Trophoblast cell (in vitro differentiated cells and primary cell): ENCODE data around the gene PREX1.
A peak's percentile ranks its signal among the peaks of the same experiment; 100 is the strongest.

Experiments
- DNase-seq, 2 donors: peaks; one replicate each; pipeline ENCODE4 v3.0.0-alpha.2; 2016
- H2AFZ ChIP-seq: 2 replicates; pipeline ENCODE4 v1.6.1; 2013; ENCODE audit warnings: low read length, moderate library complexity, mild to moderate bottlenecking; ENCODE audit not compliant: insufficient read depth, poor library complexity
- H2AK5ac ChIP-seq: 2 replicates; pipeline ENCODE4 v1.6.1; 2013; ENCODE audit warnings: mild to moderate bottlenecking, low read length
- H2BK120ac ChIP-seq: 2 replicates; pipeline ENCODE4 v1.6.1; 2013; ENCODE audit warnings: low read length, mild to moderate bottlenecking, moderate library complexity; ENCODE audit not compliant: insufficient read depth, poor library complexity
- H2BK12ac ChIP-seq: 2 replicates; pipeline ENCODE4 v1.6.1; 2013; ENCODE audit warnings: mild to moderate bottlenecking, low read length, moderate library complexity
- H2BK5ac ChIP-seq: 2 replicates; pipeline ENCODE4 v1.6.1; 2013; ENCODE audit warnings: low read length, low read depth, moderate library complexity, mild to moderate bottlenecking; ENCODE audit not compliant: poor library complexity
- H3K14ac ChIP-seq: 2 replicates; pipeline ENCODE4 v1.6.1; 2013; ENCODE audit warnings: mild to moderate bottlenecking, low read length
- H3K18ac ChIP-seq: 2 replicates; pipeline ENCODE4 v1.6.1; 2013; ENCODE audit warnings: mild to moderate bottlenecking, low read length
- H3K23ac ChIP-seq: 2 replicates; pipeline ENCODE4 v1.6.1; 2013; ENCODE audit warnings: low read length
- H3K27ac ChIP-seq: 2 replicates; pipeline ENCODE4 v1.5.1; 2013; ENCODE audit warnings: low read depth, mild to moderate bottlenecking, inconsistent platforms, low read length, moderate library complexity
- H3K27me3 ChIP-seq: 2 replicates; pipeline ENCODE4 v1.6.1; 2013; ENCODE audit warnings: inconsistent platforms, mild to moderate bottlenecking, low read length, moderate library complexity; ENCODE audit not compliant: insufficient read depth
- H3K36me3 ChIP-seq, 2 experiments: 1 replicate in 1 of 2; 2 replicates in 1 of 2; pipeline ENCODE4 v1.6.1; 2013; ENCODE audit warnings: low read length in 2 of 2, mild to moderate bottlenecking in 2 of 2, moderate library complexity in 1 of 2; ENCODE audit not compliant: insufficient read depth in 2 of 2, control insufficient read depth in 1 of 2
- H3K4ac ChIP-seq: 2 replicates; pipeline ENCODE4 v1.6.1; 2013; ENCODE audit warnings: low read depth, mild to moderate bottlenecking, low read length, moderate library complexity
- H3K4me1 ChIP-seq, 2 experiments: 1 replicate in 1 of 2; 2 replicates in 1 of 2; pipeline ENCODE4 v1.6.1; 2013; ENCODE audit warnings: low read length in 2 of 2, mild to moderate bottlenecking in 2 of 2, moderate library complexity in 1 of 2; ENCODE audit not compliant: insufficient read depth in 2 of 2, control insufficient read depth in 1 of 2
- H3K4me2 ChIP-seq: 2 replicates; pipeline ENCODE4 v1.6.1; 2013; ENCODE audit warnings: inconsistent platforms, mild to moderate bottlenecking, low read length, moderate library complexity
- H3K4me3 ChIP-seq: 2 replicates; pipeline ENCODE4 v1.5.1; 2013; ENCODE audit warnings: mild to moderate bottlenecking, low read depth, low read length, inconsistent platforms
- H3K79me1 ChIP-seq: one replicate; pipeline ENCODE4 v1.6.1; 2013; ENCODE audit warnings: low read length
- H3K79me2 ChIP-seq: 2 replicates; pipeline ENCODE4 v1.6.1; 2013; ENCODE audit warnings: low read length, mild to moderate bottlenecking; ENCODE audit not compliant: control insufficient read depth, insufficient read depth, poor library complexity
- H3K9ac ChIP-seq: 2 replicates; pipeline ENCODE4 v1.6.1; 2013; ENCODE audit warnings: mild to moderate bottlenecking, low read length
- H3K9me3 ChIP-seq: 2 replicates; pipeline ENCODE4 v1.6.1; 2013; ENCODE audit warnings: low read depth, mild to moderate bottlenecking, control low read depth, inconsistent platforms, low read length; ENCODE audit not compliant: insufficient read depth
- H4K12ac ChIP-seq: 2 replicates; pipeline ENCODE4 v1.6.1; 2013; ENCODE audit warnings: low read depth, mild to moderate bottlenecking, low read length, moderate library complexity
- H4K8ac ChIP-seq: 2 replicates; pipeline ENCODE4 v1.6.1; 2013; ENCODE audit warnings: low read depth, mild to moderate bottlenecking, low read length, moderate library complexity
- H4K91ac ChIP-seq: one replicate; pipeline ENCODE4 v1.6.1; 2013; ENCODE audit warnings: low read depth, mild to moderate bottlenecking, low read length, moderate library complexity
- WGBS: extraction: QIAGEN DNeasy Blood & Tissue Kit; methylation state at CpG from one replicate; pipeline ENCODE4 v1.1.7; 2013; ENCODE audit warnings: missing lambda C conversion rate; ENCODE audit not compliant: insufficient read length, insufficient coverage; ENCODE audit errors: extremely low coverage; 5-methylcytosine and 5-hydroxymethylcytosine counted together

Gene PREX1

DNA sequence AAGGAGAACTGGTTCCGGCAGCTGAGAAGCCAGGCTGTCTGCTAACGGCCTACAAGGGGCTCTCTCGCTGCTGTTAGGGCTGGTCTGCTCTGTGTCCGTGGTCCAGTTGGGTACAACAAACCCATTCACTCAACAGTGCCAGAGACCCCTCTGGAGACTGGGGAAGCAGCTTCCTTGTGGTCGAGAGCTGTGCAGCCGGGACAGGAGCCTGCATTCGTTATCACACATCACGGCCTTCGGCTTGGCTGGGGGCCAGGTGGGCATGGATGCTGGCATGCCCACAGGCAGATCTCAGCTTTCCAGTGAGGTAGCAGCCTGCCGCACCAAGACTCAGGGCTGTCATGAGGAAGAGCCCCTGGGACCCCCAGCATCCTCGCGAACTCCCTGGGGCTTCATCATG is 124.7 kb downstream of the PREX1 start:
- H3K9me3 ChIP-seq = no peaks in the 10 kb centered on the region
- no peak overlapping the region for H3K23ac ChIP-seq
- no peak overlapping the region for H2AFZ ChIP-seq
- H3K9ac ChIP-seq = no peak overlapping the region
- no peak overlapping the region for H4K12ac ChIP-seq
- WGBS = no CpG with 5 or more reads among the region's 12 CpGs
- H3K18ac ChIP-seq = no peak overlapping the region
- no peak overlapping the region for H3K4me3 ChIP-seq
- H3K79me2 ChIP-seq = no peaks in the 10 kb centered on the region
- H2BK12ac ChIP-seq = no peak overlapping the region
- H4K8ac ChIP-seq = no peak overlapping the region
- no peaks in the 10 kb centered on the region for H3K27me3 ChIP-seq
- H4K91ac ChIP-seq = no peak overlapping the region
- H2BK120ac ChIP-seq = no peak overlapping the region
- H3K14ac ChIP-seq = no peak overlapping the region
- H2BK5ac ChIP-seq = no peak overlapping the region
- H3K4me2 ChIP-seq = no peak overlapping the region
- H2AK5ac ChIP-seq = no peak overlapping the region
- no peak overlapping the region for H3K4ac ChIP-seq
- peaks cover 0 to 2% of the 10 kb centered on the region in 2 experiments for H3K4me1 ChIP-seq
- H3K36me3 ChIP-seq = no peaks in the 10 kb centered on the region
- DNase-seq = no peak
- H3K79me1 ChIP-seq = no peaks in the 10 kb centered on the region
- H3K27ac ChIP-seq = no peak overlapping the region

DNA sequence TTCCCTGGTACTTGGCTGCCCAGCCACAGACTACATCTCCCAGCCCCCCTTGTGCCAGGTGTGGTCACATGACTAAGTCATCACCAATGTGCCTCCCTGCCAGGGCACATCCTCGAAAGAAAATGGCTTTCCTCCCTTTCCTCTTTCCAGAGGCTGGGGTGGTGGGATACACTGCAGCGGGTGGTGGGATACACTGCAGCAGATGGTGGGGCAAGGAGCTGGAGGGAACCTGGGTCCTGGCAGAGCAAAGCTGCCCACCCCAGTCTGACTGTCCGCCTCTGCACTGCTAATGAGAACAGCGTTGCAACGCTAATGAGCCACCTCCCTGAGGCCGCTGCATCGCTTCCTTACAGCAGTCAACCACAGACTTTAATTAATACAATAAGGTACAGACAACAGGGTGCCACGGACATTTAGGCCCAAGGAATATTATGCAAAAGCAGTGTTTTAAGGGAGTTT is 125.3 kb downstream of the PREX1 start:
- no peaks in the 10 kb centered on the region for H3K27me3 ChIP-seq
- no peak overlapping the region for H3K4ac ChIP-seq
- H3K4me3 ChIP-seq = no peak overlapping the region
- H3K4me1 ChIP-seq = peaks cover 0 to 2% of the 10 kb centered on the region in 2 experiments
- H3K9me3 ChIP-seq = no peaks in the 10 kb centered on the region
- no peak overlapping the region for H2AFZ ChIP-seq
- no peak overlapping the region for H2BK120ac ChIP-seq
- H4K91ac ChIP-seq = no peak overlapping the region
- DNase-seq = no peak
- H2BK12ac ChIP-seq = no peak overlapping the region
- H2BK5ac ChIP-seq = no peak overlapping the region
- no peaks in the 10 kb centered on the region for H3K79me2 ChIP-seq
- H2AK5ac ChIP-seq = no peak overlapping the region
- no peak overlapping the region for H3K14ac ChIP-seq
- H4K12ac ChIP-seq = no peak overlapping the region
- no peaks in the 10 kb centered on the region for H3K79me1 ChIP-seq
- H3K9ac ChIP-seq = no peak overlapping the region
- H4K8ac ChIP-seq = no peak overlapping the region
- WGBS = no CpG with 5 or more reads among the region's 8 CpGs
- H3K4me2 ChIP-seq = no peak overlapping the region
- H3K36me3 ChIP-seq = no peaks in the 10 kb centered on the region
- no peak overlapping the region for H3K23ac ChIP-seq
- no peak overlapping the region for H3K27ac ChIP-seq
- no peak overlapping the region for H3K18ac ChIP-seq

DNA sequence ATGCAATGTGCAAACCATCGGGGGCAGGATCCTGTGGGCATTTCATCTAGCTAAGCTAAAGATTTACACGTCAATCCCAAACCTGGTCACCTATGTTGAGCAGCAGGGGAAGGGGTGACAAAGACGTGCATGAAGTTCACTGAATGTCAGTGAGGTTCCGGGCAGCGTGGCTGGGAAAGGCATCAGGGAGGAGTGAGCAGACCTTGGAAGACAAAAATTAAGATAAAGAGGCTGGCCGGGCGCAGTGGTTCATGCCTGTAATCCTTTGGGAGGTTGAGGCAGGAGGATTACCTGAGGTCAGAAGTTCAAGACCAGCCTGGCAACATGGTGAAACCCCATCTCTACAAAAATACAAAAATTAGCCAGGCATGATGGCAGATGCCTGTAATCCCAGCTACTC is 126.1 kb downstream of the PREX1 start:
- Histone ChIP-seq H3K4me3 (no peak overlapping the region), H2BK120ac (no peak overlapping the region), H3K27ac (no peak overlapping the region), H3K18ac (no peak overlapping the region), H3K14ac (no peak overlapping the region), H4K91ac (no peak overlapping the region), H3K79me1 (no peaks in the 10 kb centered on the region), H2BK5ac (no peak overlapping the region), H4K12ac (no peak overlapping the region), H3K9me3 (no peaks in the 10 kb centered on the region), H3K4me1 (peaks cover 0 to 2% of the 10 kb centered on the region in 2 experiments), H3K36me3 (no peaks in the 10 kb centered on the region), H4K8ac (no peak overlapping the region), H3K27me3 (no peaks in the 10 kb centered on the region), H2BK12ac (no peak overlapping the region), H3K79me2 (no peaks in the 10 kb centered on the region), H3K23ac (no peak overlapping the region), H3K9ac (no peak overlapping the region), H3K4ac (no peak overlapping the region), H3K4me2 (no peak overlapping the region), H2AK5ac (no peak overlapping the region), H2AFZ (no peak overlapping the region)
- DNase-seq = no peak
- no CpG with 5 or more reads among the region's 7 CpGs for WGBS

DNA sequence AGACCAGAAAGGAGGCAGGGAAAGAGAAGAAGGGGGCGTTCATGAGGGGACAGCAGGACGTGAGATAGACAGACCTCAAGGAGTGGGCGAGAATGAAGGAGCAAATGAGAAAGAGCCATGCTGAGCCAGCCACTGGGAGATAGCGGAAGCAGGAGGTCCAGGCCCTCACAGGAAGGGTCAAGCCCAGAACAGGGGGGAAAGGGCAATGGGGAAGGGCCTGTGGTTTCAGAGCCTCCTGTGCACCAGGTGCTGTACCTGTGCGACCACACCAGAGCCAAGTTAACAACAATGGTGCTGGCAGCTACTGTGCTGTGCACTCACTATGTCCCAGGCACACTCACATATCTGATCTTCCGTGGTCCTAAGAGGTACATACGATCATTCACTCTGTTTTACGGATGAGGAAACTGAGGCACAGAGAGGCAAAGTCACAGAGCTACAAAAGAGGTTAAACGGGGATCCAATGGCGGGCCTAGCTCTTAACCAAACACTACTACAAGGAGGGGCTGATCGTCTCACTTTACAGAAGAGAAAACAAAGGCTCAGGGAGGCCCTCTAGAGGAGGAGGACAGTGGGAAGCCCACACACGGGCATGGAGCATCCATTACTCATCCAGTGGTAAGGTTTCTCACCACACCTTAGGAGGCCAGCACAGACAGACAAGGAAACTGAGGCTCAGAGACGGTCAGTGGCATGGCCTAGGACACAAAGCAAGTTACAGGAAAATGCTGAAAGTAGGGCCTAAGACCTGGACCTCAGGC is 129.1 kb downstream of the PREX1 start:
- H3K27me3 ChIP-seq = no peaks in the 10 kb centered on the region
- H2BK12ac ChIP-seq = no peak overlapping the region
- H3K18ac ChIP-seq = no peak overlapping the region
- no peak overlapping the region for H4K12ac ChIP-seq
- H3K9ac ChIP-seq = no peak overlapping the region
- no peak overlapping the region for H2BK5ac ChIP-seq
- H4K8ac ChIP-seq = no peak overlapping the region
- no peak overlapping the region for H3K4me3 ChIP-seq
- H3K27ac ChIP-seq = no peak overlapping the region
- no peak for DNase-seq
- H2BK120ac ChIP-seq = no peak overlapping the region
- H3K14ac ChIP-seq = no peak overlapping the region
- no peaks in the 10 kb centered on the region for H3K36me3 ChIP-seq
- H3K23ac ChIP-seq = no peak overlapping the region
- H3K79me1 ChIP-seq = no peaks in the 10 kb centered on the region
- no peak overlapping the region for H3K4me2 ChIP-seq
- peaks cover 0 to 5% of the 10 kb centered on the region in 2 experiments for H3K4me1 ChIP-seq
- no peak overlapping the region for H3K4ac ChIP-seq
- no peaks in the 10 kb centered on the region for H3K9me3 ChIP-seq
- no peaks in the 10 kb centered on the region for H3K79me2 ChIP-seq
- H2AK5ac ChIP-seq = no peak overlapping the region
- peak overlapping the region; percentile 16 for H4K91ac ChIP-seq
- WGBS = no CpG with 5 or more reads among the region's 13 CpGs
- H2AFZ ChIP-seq = no peak overlapping the region
